ENCODE results near the gene CAMK2D.

DNA sequence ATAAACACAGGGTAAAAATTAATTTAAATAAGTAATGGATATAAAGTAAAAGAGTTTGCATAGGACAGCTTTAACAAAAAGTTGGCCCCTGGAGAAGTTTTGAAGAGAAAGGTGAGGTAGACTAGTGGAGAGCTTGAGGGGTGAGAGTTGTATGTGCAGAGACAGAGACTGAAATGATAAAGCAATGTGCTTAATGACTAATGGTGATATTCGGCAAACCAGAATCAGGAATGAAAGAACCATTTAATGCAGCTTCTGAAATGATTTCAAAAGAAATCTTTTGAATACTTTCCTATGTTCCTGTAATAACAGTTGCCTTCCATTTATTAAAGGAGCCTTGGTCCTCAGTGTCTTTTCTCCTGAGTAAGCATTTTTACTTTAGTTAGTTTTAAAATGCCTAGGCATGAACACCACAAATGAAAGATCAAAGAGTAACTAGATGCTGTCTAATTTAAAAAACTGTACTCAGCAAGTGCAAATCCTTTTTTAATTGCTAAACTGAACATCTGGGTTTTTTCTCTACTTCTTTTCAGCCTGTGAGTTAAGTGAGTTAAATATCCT is 28.5 kb downstream of the CAMK2D start:
- TF ChIP-seq, protein P1, sequence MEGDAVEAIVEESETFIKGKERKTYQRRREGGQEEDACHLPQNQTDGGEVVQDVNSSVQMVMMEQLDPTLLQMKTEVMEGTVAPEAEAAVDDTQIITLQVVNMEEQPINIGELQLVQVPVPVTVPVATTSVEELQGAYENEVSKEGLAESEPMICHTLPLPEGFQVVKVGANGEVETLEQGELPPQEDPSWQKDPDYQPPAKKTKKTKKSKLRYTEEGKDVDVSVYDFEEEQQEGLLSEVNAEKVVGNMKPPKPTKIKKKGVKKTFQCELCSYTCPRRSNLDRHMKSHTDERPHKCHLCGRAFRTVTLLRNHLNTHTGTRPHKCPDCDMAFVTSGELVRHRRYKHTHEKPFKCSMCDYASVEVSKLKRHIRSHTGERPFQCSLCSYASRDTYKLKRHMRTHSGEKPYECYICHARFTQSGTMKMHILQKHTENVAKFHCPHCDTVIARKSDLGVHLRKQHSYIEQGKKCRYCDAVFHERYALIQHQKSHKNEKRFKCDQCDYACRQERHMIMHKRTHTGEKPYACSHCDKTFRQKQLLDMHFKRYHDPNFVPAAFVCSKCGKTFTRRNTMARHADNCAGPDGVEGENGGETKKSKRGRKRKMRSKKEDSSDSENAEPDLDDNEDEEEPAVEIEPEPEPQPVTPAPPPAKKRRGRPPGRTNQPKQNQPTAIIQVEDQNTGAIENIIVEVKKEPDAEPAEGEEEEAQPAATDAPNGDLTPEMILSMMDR (IDR thresholded peaks at IDR 0.05) = no peak
- TF ChIP-seq POLR2A (IDR thresholded peaks at IDR 0.05) (no peak), POLR2AphosphoS5 (IDR thresholded peaks at IDR 0.05; ENCODE audit: insufficient read depth in 1 of 2, low read depth in 1 of 2) (no peak)
